PFSK-1 (cell line): ENCODE data around the gene DHRSX.

Source experiments
- FOXP2 ChIP-seq: optimal IDR thresholded peaks from 2 replicates; pipeline ENCODE3; 2011; ENCODE audit warnings: borderline replicate concordance, control low read depth, inconsistent platforms; ENCODE audit not compliant: insufficient read depth; ENCODE audit errors: extremely low read length, extremely low read depth
- POLR2AphosphoS5 ChIP-seq: IDR thresholded peaks from 2 replicates; pipeline ENCODE4 v1.6.1; 2012; ENCODE audit warnings: low read depth, mild to moderate bottlenecking, control low read depth, low read length, moderate library complexity
- SIN3A ChIP-seq: IDR thresholded peaks from 2 replicates; pipeline ENCODE4 v1.6.1; 2012; ENCODE audit warnings: mild to moderate bottlenecking, low read length, moderate library complexity, borderline replicate concordance; ENCODE audit not compliant: insufficient read depth
- TAF1 ChIP-seq: IDR thresholded peaks from 2 replicates; pipeline ENCODE4 v1.6.1; 2012; ENCODE audit warnings: low read length, control low read depth, borderline replicate concordance; ENCODE audit not compliant: insufficient read depth
- TF ChIP-seq, protein P1 (sequence below), 2 experiments: IDR thresholded peaks; 2 replicates each; pipeline versions ENCODE4 v1.6.1 to v1.8.0; 2011 to 2012; ENCODE audit warnings: low read depth in 2 of 2, low read length in 2 of 2, control low read depth in 1 of 2, inconsistent platforms in 1 of 2, mild to moderate bottlenecking in 1 of 2, moderate library complexity in 1 of 2; ENCODE audit not compliant: insufficient read depth in 1 of 2

DNA sequence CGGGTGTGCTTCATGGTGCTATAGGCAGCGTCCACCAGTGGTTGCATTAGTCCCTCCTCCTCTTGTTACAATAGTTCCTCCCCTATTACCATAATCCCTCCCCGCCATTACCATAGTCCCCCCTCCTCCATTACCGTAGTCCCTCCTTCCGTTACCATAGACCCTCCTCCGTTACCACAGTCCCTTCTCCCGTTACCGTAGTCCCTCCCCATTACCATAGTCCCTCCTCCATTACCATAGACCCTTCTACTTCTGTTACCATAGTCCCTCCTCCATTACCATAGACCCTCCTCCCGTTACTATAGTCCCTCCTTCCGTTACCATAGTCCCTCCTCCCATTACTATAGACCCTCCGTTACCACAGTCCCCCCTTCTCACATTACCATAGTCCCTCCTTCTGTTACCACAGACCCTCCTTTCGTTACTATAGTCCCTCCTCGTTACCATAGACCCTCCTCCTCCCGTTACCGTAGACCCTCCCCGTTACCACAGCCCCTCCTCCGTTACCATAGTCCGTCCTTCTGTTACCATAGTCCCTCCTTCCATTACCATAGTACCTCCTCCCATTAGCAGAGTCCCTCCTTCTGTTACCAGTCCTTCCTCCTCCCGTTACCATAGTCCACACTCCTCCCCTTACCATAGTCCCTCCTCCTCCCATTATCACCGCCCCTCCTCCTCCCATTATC lies 129.6 kb downstream of the DHRSX start:
- TF ChIP-seq POLR2AphosphoS5 (no peak), SIN3A (no peak), TAF1 (no peak), FOXP2 (no peak)
- TF ChIP-seq, protein P1, sequence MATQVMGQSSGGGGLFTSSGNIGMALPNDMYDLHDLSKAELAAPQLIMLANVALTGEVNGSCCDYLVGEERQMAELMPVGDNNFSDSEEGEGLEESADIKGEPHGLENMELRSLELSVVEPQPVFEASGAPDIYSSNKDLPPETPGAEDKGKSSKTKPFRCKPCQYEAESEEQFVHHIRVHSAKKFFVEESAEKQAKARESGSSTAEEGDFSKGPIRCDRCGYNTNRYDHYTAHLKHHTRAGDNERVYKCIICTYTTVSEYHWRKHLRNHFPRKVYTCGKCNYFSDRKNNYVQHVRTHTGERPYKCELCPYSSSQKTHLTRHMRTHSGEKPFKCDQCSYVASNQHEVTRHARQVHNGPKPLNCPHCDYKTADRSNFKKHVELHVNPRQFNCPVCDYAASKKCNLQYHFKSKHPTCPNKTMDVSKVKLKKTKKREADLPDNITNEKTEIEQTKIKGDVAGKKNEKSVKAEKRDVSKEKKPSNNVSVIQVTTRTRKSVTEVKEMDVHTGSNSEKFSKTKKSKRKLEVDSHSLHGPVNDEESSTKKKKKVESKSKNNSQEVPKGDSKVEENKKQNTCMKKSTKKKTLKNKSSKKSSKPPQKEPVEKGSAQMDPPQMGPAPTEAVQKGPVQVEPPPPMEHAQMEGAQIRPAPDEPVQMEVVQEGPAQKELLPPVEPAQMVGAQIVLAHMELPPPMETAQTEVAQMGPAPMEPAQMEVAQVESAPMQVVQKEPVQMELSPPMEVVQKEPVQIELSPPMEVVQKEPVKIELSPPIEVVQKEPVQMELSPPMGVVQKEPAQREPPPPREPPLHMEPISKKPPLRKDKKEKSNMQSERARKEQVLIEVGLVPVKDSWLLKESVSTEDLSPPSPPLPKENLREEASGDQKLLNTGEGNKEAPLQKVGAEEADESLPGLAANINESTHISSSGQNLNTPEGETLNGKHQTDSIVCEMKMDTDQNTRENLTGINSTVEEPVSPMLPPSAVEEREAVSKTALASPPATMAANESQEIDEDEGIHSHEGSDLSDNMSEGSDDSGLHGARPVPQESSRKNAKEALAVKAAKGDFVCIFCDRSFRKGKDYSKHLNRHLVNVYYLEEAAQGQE (IDR thresholded peaks at IDR 0.05; ENCODE audit: insufficient read depth in 1 of 2, low read depth in 2 of 2, low read length in 2 of 2): no peak
